Cerebellar cortex (tissue), 1 donor: ENCODE data around the gene TOB2.
A peak's percentile ranks its signal among the peaks of the same experiment; 100 is the strongest.

Experiments
- DNase-seq: peaks from one replicate; pipeline ENCODE4 v3.0.0-alpha.2; 2015; ENCODE audit warnings: low spot score

The TOB2 gene

GRCh38 chr22:41446639-41447434 is at the start of gene TOB2:
Gene TOB2 (minus strand): TSS chr22:41446801. CDS start chr22:41437345, 9,456 bp downstream.
- peak; percentile 95 for DNase-seq

GRCh38 chr22:41491374-41492100 is 44.9 kb upstream of the TOB2 start:
- no peak for DNase-seq

GRCh38 chr22:41488596-41489385 is 42.2 kb upstream of the TOB2 start:
- no peak for DNase-seq

- DNase-seq: peak; percentile 96
Measured at GRCh38 chr22:41488076-41488475, 41.5 kb upstream of the TOB2 start.

- DNase-seq: peak; percentile 24
Measured at GRCh38 chr22:41487037-41487935, 40.7 kb upstream of the TOB2 start.

GRCh38 chr22:41485033-41485432 is 38.4 kb upstream of the TOB2 start:
- no peak for DNase-seq

GRCh38 chr22:41482319-41482935 is 35.8 kb upstream of the TOB2 start:
- no peak for DNase-seq

- DNase-seq: peak; percentile 48
Measured at GRCh38 chr22:41481925-41482318, 35.3 kb upstream of the TOB2 start.

GRCh38 chr22:41481131-41481830 is 34.7 kb upstream of the TOB2 start:
- peak; percentile 60 for DNase-seq

- no peak for DNase-seq
Measured at GRCh38 chr22:41480397-41480735, 33.8 kb upstream of the TOB2 start.

- DNase-seq: peak; percentile 84
Measured at GRCh38 chr22:41479671-41480396, 33.2 kb upstream of the TOB2 start.

GRCh38 chr22:41478891-41479521 is 32.4 kb upstream of the TOB2 start:
- peak; percentile 62 for DNase-seq

- DNase-seq: no peak
Measured at GRCh38 chr22:41478473-41478872, 31.9 kb upstream of the TOB2 start.

- DNase-seq: no peak
Measured at GRCh38 chr22:41474872-41475451, 28.4 kb upstream of the TOB2 start.

- DNase-seq: no peak
Measured at GRCh38 chr22:41471568-41471967, 25.0 kb upstream of the TOB2 start.

GRCh38 chr22:41470886-41471285 is 24.3 kb upstream of the TOB2 start:
- no peak for DNase-seq

GRCh38 chr22:41469218-41469851 is 22.7 kb upstream of the TOB2 start:
- DNase-seq: peak; percentile 33
